ENCODE measurements around the gene TIGD6.

DNA sequence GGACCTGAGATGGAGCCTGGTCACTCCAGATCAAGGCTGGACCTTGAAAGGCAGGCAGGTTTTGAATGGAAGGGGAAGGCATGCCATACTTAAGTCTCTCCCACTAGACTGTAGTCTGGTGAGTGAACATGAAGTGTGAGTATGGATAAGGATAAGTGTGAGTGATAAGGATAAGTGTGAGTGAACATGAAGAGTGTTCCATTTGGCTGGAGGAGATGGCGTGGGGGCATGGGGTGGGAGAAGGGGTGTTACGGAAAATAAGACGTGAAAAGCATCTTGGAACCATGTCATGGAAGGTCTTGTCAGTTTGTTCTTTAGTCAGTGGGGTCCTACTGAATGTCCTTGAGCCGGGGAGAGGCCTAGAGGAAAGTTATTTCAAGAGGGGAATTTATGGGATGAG is 32.9 kb upstream of the TIGD6 start:
- TF ChIP-seq POLR2A (IDR thresholded peaks at IDR 0.05; ENCODE audit: low read depth, low read length) (no peak), RCOR1 (IDR thresholded peaks at IDR 0.05; ENCODE audit: insufficient replicate concordance, low read length) (no peak), FOS (IDR thresholded peaks at IDR 0.05; ENCODE audit: low read depth, low read length) (no peak), CHD1 (IDR thresholded peaks at IDR 0.05; ENCODE audit: low read depth, low read length) (no peak), SMC3 (IDR thresholded peaks at IDR 0.05; ENCODE audit: low read depth, low read length) (no peak), MAFK (IDR thresholded peaks at IDR 0.05; ENCODE audit: low read depth, low read length) (no peak), NFE2L2 (IDR thresholded peaks at IDR 0.05; ENCODE audit: low read depth, low read length) (no peak), BHLHE40 (IDR thresholded peaks at IDR 0.05; ENCODE audit: low read depth, low read length) (no peak), CEBPB (IDR thresholded peaks at IDR 0.05; ENCODE audit: low read depth, low read length) (no peak), MXI1 (IDR thresholded peaks at IDR 0.05; ENCODE audit: borderline replicate concordance, low read depth, low read length) (no peak)
- TF ChIP-seq, protein P1, sequence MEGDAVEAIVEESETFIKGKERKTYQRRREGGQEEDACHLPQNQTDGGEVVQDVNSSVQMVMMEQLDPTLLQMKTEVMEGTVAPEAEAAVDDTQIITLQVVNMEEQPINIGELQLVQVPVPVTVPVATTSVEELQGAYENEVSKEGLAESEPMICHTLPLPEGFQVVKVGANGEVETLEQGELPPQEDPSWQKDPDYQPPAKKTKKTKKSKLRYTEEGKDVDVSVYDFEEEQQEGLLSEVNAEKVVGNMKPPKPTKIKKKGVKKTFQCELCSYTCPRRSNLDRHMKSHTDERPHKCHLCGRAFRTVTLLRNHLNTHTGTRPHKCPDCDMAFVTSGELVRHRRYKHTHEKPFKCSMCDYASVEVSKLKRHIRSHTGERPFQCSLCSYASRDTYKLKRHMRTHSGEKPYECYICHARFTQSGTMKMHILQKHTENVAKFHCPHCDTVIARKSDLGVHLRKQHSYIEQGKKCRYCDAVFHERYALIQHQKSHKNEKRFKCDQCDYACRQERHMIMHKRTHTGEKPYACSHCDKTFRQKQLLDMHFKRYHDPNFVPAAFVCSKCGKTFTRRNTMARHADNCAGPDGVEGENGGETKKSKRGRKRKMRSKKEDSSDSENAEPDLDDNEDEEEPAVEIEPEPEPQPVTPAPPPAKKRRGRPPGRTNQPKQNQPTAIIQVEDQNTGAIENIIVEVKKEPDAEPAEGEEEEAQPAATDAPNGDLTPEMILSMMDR (conservative IDR thresholded peaks at IDR 0.05; ENCODE audit: low read depth, low read length) = no peak
